GM18951 (cell line): ENCODE results near the gene FBXO42.
A peak's percentile ranks its signal among the peaks of the same experiment; 100 is the strongest.
"Not testable (repeated sequence)": the region's sequence is repeated elsewhere in the genome, so short reads cannot be mapped to it uniquely, and the experiment has no call there.

Experiments
- POLR2A ChIP-seq: IDR thresholded peaks from 4 replicates; pipeline ENCODE4 v1.6.1; 2011; ENCODE audit warnings: mild to moderate bottlenecking; ENCODE audit not compliant: insufficient read length, insufficient read depth; ENCODE audit errors: extremely low read depth
- in situ Hi-C: fragments of 300-500 bp; cut with MboI; formaldehyde crosslinking; loops from one replicate; pipeline ENCODE4 v1.12.0; 2022; ENCODE audit warnings: low sequenced_read_pairs, mixed read lengths, inconsistent platforms; ENCODE audit not compliant: unreplicated experiment

The FBXO42 gene

DNA sequence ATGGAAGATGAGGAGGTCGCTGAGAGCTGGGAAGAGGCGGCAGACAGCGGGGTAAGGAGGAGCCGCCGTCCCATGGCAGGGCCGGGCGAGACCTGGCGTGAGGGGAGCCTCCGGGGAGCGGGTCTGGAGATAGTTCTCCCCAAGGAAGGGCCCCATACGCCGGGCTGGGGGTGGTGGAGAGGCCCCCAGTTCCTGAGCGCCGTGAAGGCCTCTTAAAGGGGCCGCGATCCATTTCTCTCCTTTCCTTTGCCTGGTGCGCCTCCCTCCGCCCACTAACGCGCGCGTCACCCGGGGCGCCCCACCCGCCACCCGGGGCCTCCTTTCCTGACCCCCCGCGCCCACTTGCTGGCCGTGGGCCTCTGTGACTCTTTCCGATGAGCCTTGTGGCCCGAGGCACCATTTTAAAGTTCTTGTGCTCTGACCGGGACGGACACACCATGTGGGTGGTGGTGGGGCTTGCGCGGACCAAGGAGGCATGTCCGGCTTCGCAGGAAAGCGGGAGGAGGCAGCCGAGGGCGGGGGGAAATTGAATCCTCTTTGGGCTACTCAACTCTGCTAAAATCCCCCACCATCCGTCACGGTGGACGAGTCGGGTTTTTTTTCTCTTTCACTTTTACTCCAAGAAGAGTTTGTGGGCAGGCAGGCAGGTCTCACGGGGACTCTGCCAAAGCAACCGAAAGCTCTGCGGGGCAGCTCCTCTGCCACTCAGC lies 15.1 kb upstream of the FBXO42 start:
- in situ Hi-C loops, result loop anchor here (25.0 kb wide), 1 partner anchor 280 kb away; no protein-coding TSS in a partner anchor
- TF ChIP-seq POLR2A, result peak; percentile 69

DNA sequence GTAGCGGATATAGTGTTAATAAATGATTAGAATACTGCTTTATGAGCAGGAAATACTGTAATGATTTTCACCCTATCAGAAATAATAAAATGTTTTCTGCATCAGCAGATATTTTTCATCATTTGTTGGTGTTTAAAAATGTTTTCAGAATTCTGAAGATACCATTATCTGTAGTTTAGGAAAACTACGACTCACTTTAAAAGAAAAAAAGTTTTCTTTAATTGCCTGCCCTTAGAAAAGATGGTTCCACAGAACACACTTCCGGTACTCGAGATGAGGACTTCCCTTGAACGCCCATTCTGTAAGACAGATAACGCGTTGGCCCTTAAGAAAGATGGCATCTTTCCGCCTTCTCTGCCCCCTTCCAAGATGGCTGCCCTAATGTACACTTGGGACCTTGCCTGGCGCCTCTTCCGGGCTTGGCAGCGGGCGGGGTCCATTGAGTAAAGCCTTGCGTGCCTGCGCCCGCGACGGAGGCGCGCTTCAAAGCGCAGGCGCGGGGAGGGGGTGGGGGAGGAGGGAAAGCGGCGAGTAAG lies 14.5 kb upstream of the FBXO42 start, which contains the start of gene SZRD1:
SZRD1 (plus strand) TSS at position 521 of the 536 bp plus-strand sequence. CDS start 16 bp downstream, outside the sequence.
- no peak for TF ChIP-seq POLR2A
- in situ Hi-C loops, result loop anchor here (25.0 kb wide), 1 partner anchor 279 kb away; no protein-coding TSS in a partner anchor

GRCh38 chr1:16365146-16365498 lies 12.8 kb upstream of the FBXO42 start:
- in situ Hi-C loops, result loop anchor here (25.0 kb wide), 1 partner anchor 278 kb away; no protein-coding TSS in a partner anchor

GRCh38 chr1:16356867-16357266 lies 4.6 kb upstream of the FBXO42 start:
- in situ Hi-C loops, result loop anchor here (25.0 kb wide), 1 partner anchor 270 kb away; no protein-coding TSS in a partner anchor
- no peak for TF ChIP-seq POLR2A

DNA sequence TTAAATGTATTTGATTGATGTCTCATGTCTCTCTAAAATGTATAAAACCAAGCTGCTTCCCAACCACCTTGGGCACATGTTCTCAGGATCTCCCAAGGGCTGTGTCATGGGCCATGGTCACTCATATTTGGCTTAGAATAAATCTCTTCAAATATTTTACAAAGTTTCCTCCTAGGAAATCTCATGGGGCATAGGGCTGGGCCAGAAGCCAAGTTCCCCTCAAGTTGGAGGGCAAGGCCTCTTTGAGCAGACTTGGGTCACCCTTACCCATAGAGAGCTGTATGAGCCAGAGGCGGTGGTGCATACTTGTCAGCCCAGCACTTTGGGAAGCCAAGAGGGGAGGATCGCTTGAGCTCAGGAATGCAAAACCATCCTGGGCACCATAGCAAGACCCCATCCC lies 2.3 kb upstream of the FBXO42 start:
- in situ Hi-C loops, result loop anchor here (25.0 kb wide), 1 partner anchor 267 kb away; no protein-coding TSS in a partner anchor
- TF ChIP-seq POLR2A, result no peak

DNA sequence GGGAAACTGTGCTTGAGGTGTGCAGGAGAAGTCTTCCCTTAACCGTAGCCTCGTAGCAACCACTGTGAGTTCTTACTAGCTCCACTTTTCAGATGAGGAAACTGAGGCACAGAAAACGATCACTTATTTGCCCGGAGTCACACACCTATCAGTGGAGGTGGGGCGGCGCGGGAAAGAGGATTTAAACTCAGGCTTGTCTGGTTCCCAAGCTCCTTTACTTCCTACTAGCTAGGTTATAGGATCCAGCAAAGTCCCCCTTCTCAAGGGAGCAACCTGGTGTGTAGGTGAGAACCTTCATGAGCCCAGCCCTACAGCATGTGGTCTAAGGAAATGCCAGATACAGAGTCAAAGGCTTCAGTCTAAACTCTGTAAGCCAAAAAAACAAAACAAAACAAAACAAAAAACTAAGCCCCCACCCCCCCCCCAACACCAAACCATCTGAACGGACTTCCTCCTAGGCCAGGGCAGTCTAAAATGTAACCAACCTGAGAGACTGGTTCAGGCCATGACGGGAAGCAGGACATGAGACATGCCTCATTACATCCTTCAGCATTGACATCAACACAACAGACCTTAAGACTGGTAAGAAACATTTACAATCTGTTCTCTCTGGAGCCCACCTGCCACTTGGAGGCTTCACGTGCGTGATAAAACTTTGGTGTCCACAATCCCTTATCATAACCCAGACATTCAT lies 709 bp upstream of the FBXO42 start:
- no peak for TF ChIP-seq POLR2A
- in situ Hi-C loops, result loop anchor here (25.0 kb wide), 1 partner anchor 266 kb away; no protein-coding TSS in a partner anchor

GRCh38 chr1:16351456-16351993 lies 755 bp downstream of the FBXO42 start:
- in situ Hi-C loops, result loop anchor here (25.0 kb wide), 1 partner anchor 264 kb away; no protein-coding TSS in a partner anchor

GRCh38 chr1:16349847-16350406 lies 2.4 kb downstream of the FBXO42 start:
- in situ Hi-C loops, result loop anchor here (25.0 kb wide), 1 partner anchor 263 kb away; no protein-coding TSS in a partner anchor
- TF ChIP-seq POLR2A, result no peak

More at GRCh38 chr1:16351456-16351993, 755 bp downstream of the FBXO42 start:
- no peak for TF ChIP-seq POLR2A

DNA sequence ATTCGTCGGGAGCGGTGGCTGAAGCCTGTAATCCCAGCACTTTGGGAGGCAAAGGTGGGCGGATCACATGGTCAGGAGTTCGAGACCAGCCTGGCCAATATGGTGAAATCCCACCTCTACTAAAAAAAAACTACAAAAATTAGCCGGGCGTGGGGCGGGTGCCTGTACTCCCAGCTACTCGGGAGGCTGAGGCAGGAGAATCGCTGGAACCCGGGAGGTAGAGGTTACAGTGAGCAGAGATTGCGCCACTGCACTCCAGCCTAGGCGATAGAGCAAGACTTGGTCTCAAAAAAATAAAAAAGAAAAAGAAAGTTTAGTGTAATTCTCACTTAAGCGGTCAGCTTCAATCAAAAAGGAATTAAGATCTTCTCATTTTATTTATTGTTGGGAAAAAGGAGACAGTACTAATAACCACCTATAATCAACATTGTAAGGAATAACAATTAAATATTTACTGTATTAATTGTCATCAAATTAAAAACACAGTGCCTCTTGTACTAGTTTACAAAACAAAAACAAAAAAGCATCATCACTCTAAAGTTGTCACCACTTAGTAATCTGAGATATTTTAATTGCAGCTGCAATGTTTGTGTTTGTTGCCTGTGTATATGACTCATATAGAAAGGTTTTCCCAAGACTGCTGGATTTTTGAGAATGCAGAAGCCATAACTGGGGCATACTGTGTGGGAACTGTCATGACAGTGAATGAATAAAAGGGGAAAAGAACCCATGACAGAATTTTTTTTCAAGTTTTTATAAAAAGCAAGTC lies 3.7 kb downstream of the FBXO42 start:
- no peak for TF ChIP-seq POLR2A
- in situ Hi-C loops, result no loop called here

GRCh38 chr1:16343276-16343675 lies 9.0 kb downstream of the FBXO42 start:
- in situ Hi-C loops, result not testable (repeated sequence)

- no peak for TF ChIP-seq POLR2A
- in situ Hi-C loops, result no loop called here
These were observed 9.8 kb downstream of the FBXO42 start for GRCh38 chr1:16342331-16343062.

DNA sequence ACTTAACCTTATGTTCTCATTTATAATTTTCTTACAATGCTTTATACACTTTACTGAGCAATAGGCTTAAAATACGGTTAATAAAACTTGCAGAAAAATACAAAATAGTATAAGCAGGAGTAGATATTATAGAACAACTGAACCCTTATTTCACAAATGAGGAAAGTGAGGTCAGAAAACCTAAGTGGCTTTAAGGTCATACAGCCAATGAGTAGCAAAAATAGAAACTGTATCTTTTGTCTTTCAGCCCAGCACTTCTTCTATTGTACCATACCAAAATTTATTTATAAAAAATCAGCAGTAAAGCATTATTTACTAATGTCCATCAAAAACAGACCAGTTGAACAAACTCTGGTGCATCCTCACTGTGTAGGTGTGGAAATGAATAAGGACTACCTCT lies 11.6 kb downstream of the FBXO42 start:
- no peak for TF ChIP-seq POLR2A
- in situ Hi-C loops, result no loop called here

- in situ Hi-C loops, result no loop called here
- no peak for TF ChIP-seq POLR2A
These were observed 13.3 kb downstream of the FBXO42 start for GRCh38 chr1:16338961-16339360.
